HepG2 (cell line): Measurements from ENCODE around the gene DALRD3. TPM values are rescaled to one million over a fixed set of nuclear protein-coding genes. Genes with fewer than 3 reads are reported as not detected.
A peak's percentile ranks its signal among the peaks of the same experiment; 100 is the strongest.

ENCODE experiments used
- ARNT ChIP-seq: fragments of 450-650 bp; IDR thresholded peaks from 2 replicates; pipeline ENCODE4 v1.6.1; 2017
- FOXM1 ChIP-seq: sonication (generic); formaldehyde crosslinking; IDR thresholded peaks from 2 replicates; pipeline ENCODE4 v1.5.0; 2020; ENCODE audit warnings: missing genetic modification reagents
- GMEB1 ChIP-seq: sonication (generic); formaldehyde crosslinking; IDR thresholded peaks from 2 replicates; pipeline ENCODE4 v1.5.1; 2020; ENCODE audit warnings: missing genetic modification reagents, mild to moderate bottlenecking, borderline replicate concordance
- HIC2 ChIP-seq: sonication (generic); formaldehyde crosslinking; IDR thresholded peaks from 2 replicates; pipeline ENCODE4 v1.9.0; 2022; ENCODE audit warnings: low read depth, missing genetic modification reagents
- NCOA5 ChIP-seq: sonication (generic); formaldehyde crosslinking; IDR thresholded peaks from 2 replicates; pipeline ENCODE4 v1.4.0; 2020; ENCODE audit warnings: missing genetic modification reagents
- NPAS2 ChIP-seq: sonication (generic); formaldehyde crosslinking; IDR thresholded peaks from 2 replicates; pipeline ENCODE4 v1.8.0; 2022; ENCODE audit warnings: mild to moderate bottlenecking, missing genetic modification reagents, borderline replicate concordance
- NRL ChIP-seq: sonication (generic); formaldehyde crosslinking; IDR thresholded peaks from 2 replicates; pipeline ENCODE4 v1.5.0; 2020; ENCODE audit warnings: missing genetic modification reagents, mild to moderate bottlenecking, moderate library complexity, borderline replicate concordance
- RBFOX2 ChIP-seq: fragments of 200-400 bp; formaldehyde crosslinking; IDR thresholded peaks from 2 replicates; pipeline ENCODE4 v1.6.1; 2017; ENCODE audit warnings: low read depth, mild to moderate bottlenecking, low read length
- RBM22 ChIP-seq: fragments of 200-400 bp; formaldehyde crosslinking; optimal IDR thresholded peaks from 2 replicates; pipeline ENCODE3; 2017; ENCODE audit warnings: mild to moderate bottlenecking, low read length, moderate library complexity
- SIN3A ChIP-seq: IDR thresholded peaks from 2 replicates; pipeline ENCODE4 v1.6.1; 2011; ENCODE audit warnings: low read depth, mild to moderate bottlenecking, control low read depth, low read length, borderline replicate concordance
- ZBTB39 ChIP-seq: sonication (generic); formaldehyde crosslinking; IDR thresholded peaks from 2 replicates; pipeline ENCODE4 v1.5.0; 2020; ENCODE audit warnings: missing genetic modification reagents
- ZMAT5 ChIP-seq: sonication (generic); formaldehyde crosslinking; IDR thresholded peaks from 2 replicates; pipeline ENCODE4 v1.5.0; 2020; ENCODE audit warnings: mild to moderate bottlenecking, low read depth, missing genetic modification reagents, borderline replicate concordance
- ZNF510 ChIP-seq: sonication (generic); formaldehyde crosslinking; IDR thresholded peaks from 2 replicates; pipeline ENCODE4 v1.4.0; 2020; ENCODE audit warnings: low read depth, mild to moderate bottlenecking, missing genetic modification reagents
- ZNF580 ChIP-seq: IDR thresholded peaks from 2 replicates; pipeline ENCODE4 v1.6.1; 2016; ENCODE audit warnings: low read depth, borderline replicate concordance
- ZNF749 ChIP-seq: sonication (generic); formaldehyde crosslinking; IDR thresholded peaks from 2 replicates; pipeline ENCODE4 v1.8.0; 2022; ENCODE audit warnings: mild to moderate bottlenecking, missing genetic modification reagents, moderate library complexity, borderline replicate concordance
- ZNF770 ChIP-seq: sonication (generic); formaldehyde crosslinking; IDR thresholded peaks from 2 replicates; pipeline ENCODE4 v1.5.0; 2020; ENCODE audit warnings: mild to moderate bottlenecking, missing genetic modification reagents
- ZSCAN12 ChIP-seq: sonication (generic); formaldehyde crosslinking; IDR thresholded peaks from 2 replicates; pipeline ENCODE4 v1.9.0; 2021; ENCODE audit warnings: mild to moderate bottlenecking, missing genetic modification reagents
- polyA plus RNA-seq, 8 experiments: library from polyadenylated mRNA; depleted of rRNA in 3 of 8; stranded (reverse) in 7 of 8; unstranded in 1 of 8; fragments of >200 nt; fragmentation: Illumina TruSeq in 4 of 8; extraction: Trizol in 4 of 8; gene quantifications; 2 replicates each; pipeline versions ENCODE4 v1.2.1 to v1.2.3, GENCODE V29; 2011 to 2016; ENCODE audit warnings: low read depth in 4 of 8, missing spikeins in 1 of 8, mixed read lengths in 1 of 8; ENCODE audit not compliant: insufficient read depth in 1 of 8
- total RNA-seq, 5 experiments: library from RNA; depleted of rRNA; stranded (reverse); fragments of >200 nt; fragmentation: Illumina TruSeq; extraction: Trizol; gene quantifications; 2 replicates each; pipeline ENCODE4 v1.2.3, GENCODE V29; 2016; ENCODE audit warnings: low read depth in 1 of 5

The DALRD3 gene
- total and polyA plus RNA-seq, 2 of the 13 experiments (the other 11 are each of a cell fraction or from before 2014, with no cell fraction given) = 19.9 to 36.5 TPM

- TF ChIP-seq RBM22 (peak; percentile 48), NCOA5 (CRISPR knock-in tag) (no peak), ZNF580 (no peak), NRL (CRISPR knock-in tag) (no peak), ARNT (no peak), RBFOX2 (peak; percentile 61), GMEB1 (no peak), ZNF749 (CRISPR knock-in tag) (no peak), ZMAT5 (CRISPR knock-in tag) (no peak), ZNF770 (CRISPR knock-in tag) (peak; percentile 57; the same call in 1 of the 2 replicates), NPAS2 (no peak), ZBTB39 (CRISPR knock-in tag) (no peak), FOXM1 (CRISPR knock-in tag) (no peak), ZNF510 (CRISPR knock-in tag) (no peak), HIC2 (CRISPR knock-in tag) (0 out of 2 replicates have a peak, but pooled peaks have one; percentile 19), ZSCAN12 (CRISPR knock-in tag) (no peak), SIN3A (no peak)
Measured at GRCh38 chr3:49025005-49025792, 6.8 kb upstream of the DALRD3 start (continued).
